Hematopoietic multipotent progenitor cell treated with erythropoietin and hydrocortisone succinate and interleukin-3 and kit ligand, for 6 days (in vitro differentiated cells): ENCODE data around the gene DNAH1.

Experiments used
- DNase-seq: peaks from one replicate; pipeline ENCODE4 v3.0.0-alpha.2; 2015

The DNAH1 gene

DNA sequence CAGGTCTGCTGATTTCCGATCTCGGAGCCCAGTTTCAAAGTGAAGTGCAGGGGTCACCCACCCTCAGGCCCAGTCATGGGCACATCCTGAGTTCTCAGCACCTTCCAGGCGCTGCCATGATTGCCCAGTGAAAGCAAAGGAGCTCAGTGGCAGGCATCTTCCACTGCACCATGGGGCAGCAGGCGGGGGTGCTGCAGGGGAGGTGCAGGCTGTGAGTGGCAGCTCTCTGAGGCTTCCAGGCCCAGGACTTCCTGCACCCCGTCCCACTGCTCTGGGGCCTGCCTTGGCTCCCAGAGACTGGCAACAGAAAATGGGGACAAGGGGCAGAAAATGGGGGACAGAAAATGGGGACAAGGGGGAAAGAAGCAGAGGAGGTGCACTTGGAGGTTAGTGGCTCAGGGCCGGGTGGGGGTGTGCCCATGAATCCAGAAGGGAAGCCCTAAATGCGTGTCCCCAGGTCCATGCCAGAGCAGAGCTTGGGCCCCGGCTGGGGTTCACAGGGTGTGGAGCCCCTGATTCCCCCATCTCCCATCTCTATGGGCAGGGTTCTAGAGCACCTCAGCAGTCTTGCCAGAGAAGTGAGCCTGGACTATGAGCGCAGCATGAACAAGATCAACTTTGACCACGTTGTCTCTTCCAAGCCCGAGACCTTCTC, 28.0 kb downstream of the DNAH1 start:
- no peak for DNase-seq

GRCh38 chr3:52345521-52346109, 29.5 kb downstream of the DNAH1 start:
- DNase-seq, result no peak

DNA sequence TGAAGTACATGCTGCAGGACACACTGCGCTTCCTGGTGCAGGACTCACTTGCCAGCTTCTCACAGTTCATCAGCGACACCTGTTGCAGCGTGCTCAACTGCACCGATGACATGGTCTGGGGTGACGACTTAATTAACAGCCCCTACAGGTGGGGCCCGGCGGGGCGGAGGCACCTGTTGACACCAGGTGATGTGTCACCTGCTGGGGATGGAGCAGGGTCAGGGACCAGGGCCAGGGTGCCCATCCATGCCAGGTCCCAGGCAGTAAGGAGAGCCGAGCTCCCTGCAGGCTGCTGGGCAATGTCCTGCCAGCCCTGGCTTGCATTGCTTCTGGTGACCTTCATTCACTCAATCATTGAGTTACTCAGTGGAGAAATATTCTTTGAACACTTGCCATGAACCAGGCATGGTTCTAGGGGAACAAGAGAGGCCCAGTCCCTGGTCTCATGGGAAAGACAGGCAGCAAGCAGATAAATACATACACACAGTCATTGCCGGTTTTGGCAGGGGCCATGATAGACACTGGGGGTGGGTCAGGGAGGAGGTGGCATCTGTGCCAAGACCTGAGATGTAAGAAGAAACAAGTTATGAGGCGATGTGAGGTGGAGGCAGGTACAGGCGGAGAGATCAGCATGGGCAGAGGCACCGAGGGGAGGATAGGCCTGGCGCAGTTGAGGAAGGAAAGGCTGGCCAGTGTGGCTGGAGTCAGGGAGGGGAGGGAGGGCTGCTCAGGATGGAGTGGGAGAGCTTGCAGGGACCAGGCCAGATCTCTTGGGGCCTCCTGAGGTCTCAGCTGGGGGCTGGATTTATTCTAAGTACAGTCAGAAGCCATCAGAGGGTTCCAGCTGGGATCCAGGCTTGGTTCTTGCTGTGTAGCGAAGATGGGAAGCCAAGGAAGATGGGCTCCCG, 30.8 kb downstream of the DNAH1 start:
- DNase-seq, result no peak

DNA sequence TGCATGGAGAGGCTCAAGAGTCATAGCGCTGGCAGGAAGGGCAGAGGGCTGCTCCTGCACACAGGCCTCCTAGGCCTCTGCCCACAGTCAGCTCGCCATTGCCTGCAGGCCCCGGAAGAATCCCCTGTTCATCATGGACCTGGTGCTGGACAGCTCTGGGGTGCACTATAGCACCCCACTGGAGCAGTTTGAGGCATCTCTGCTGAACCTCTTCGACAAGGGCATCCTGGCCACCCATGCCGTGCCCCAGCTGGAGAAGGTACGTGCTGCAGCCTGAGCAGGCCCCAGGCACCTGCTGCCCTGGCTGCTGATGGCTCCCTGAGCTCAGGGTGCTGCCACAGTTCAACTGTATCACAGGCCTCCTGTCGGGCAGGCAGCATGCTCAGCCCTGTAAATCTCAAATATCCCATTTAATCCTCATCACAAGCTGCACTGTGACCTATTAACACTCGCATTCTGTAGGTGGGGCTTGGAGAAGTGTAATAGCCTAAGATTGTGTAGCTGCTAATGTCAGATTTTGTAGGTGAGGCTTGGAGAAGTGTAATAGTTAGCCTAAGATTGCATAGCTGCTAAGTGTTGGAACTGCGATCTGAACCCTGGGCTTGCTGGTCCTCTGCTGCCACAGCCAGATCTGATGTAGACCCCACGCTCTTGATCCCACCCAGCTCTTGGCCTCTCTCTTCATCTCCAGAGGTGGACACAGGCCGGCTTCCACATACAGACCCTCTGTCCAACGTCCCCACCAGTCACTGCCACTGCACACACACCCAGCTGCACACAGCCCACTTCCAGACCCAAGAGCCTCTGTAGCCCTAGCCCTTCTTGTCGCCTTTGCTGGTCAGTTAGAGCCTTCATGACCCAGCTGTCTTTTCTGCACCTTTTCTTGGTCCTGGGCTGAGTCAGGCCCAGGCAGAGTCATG, 31.9 kb downstream of the DNAH1 start:
- no peak for DNase-seq

DNA sequence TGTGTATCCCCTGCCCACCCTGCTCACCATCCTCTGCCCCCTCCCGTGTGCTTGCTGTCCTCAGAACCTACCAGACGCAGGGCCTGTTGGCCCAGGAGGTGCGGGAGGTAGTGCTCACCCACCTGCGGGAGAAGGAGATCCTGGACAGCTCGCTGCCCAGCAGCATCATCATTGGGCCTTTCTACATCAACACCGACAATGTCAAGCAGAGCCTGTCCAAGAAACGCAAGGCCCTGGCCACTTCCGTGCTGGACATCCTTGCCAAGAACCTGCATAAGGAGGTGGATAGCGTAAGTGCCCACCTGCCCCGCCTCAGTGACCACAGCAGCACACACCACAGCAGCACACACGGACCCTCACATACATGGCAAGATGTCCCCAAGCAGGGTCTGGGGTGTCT, 33.0 kb downstream of the DNAH1 start:
- no peak for DNase-seq

DNA sequence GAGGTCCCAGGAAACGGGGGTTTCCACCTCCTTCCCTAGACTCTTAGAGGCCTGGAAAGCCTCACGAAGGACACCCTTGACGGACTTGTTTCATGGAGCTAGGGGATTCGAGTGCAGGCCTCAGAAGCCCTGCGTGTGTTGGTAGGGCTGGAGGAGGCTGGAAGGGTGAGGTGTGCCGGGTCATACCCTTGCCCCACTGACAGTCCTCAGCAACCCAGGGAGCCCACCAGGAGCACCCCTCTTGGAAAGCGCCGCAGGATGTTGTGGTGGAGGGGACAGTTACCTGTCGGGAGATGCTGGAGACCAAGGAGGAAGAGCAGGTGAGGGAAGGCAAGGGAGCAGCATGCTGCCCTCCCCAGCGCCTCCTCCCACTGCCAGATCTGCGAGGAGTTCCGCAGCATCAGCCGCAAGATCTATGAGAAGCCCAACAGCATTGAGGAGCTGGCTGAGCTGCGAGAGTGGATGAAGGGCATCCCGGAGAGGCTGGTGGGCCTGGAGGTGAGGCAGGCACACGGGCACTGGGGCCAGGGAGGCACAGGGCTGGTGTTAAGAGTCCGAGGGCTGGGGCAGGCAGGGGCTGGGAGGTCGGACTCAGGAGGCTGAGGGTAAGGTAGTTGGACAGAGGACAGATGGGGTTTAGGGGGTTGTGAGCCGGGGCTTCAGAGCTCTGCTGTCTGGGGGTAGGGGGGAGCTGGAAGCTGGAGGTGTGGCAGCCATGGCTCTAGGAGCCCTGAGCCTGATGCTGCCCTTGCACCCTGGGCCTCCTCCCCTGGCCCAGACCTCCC, 33.7 kb downstream of the DNAH1 start:
- DNase-seq, result no peak

- DNase-seq, result no peak
Measured at GRCh38 chr3:52350416-52350815, 34.3 kb downstream of the DNAH1 start.

DNA sequence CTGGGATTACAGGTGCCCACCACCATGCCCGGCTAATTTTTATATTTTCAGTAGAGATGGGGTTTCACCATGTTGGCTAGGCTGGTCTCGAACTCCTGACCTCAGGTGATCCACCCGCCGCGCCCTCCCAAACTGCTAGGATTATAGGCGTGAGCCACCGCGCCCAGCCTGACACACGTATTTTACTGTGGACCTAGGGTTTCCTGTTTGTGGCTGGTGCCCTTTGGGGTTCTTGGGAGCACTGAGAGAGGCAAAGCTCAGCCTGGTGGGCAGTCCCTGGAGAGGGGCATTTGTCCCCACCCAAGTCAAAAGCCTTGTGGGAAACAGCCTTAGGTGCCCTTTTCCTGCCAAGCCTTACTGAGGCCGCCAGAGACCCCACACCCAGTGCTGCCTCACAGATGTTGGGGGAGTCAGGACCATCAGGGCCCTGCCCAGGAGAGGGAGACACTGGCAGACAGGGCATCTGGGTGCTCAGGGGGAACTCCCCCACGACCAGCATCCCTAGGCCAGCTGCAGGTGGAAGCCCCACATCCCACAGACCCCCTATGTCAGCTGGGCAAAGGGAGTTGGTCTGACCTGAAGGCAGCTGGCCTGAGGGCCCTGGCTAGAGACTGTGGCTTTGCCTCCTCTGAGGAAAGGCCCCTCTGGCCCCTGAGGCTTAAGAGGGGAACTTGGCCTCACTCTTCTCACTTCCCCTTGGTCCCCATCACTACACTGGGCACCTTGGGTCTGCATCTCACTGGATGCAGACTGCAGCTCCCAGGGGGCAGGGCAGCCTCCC, 35.1 kb downstream of the DNAH1 start:
- DNase-seq, result no peak

GRCh38 chr3:52351762-52352368, 35.7 kb downstream of the DNAH1 start:
- DNase-seq, result no peak

GRCh38 chr3:52352566-52352965, 36.4 kb downstream of the DNAH1 start:
- no peak for DNase-seq

GRCh38 chr3:52353291-52353855, 37.3 kb downstream of the DNAH1 start:
- no peak for DNase-seq

GRCh38 chr3:52354676-52355075, 38.6 kb downstream of the DNAH1 start:
- no peak for DNase-seq

DNA sequence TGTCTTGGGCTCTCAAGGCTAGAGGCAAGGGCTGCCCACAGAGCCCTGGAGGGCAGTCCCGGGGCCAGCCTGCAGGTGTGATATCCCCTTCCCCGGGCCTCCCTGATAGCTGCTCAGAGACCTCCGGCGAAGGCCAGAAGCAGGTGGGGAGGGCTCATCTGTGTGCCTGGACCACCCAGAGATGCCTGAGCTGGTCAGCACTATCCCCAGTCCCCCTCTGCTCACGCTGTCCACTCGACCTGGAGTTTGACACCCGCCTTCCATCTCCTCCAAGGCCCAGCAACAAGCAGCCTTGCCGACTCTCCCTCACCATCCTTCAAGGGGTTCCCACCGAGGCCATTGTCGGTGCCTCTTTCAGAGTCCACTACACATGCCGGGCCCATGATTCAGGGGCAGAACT, 39.4 kb downstream of the DNAH1 start:
- DNase-seq, result no peak

DNA sequence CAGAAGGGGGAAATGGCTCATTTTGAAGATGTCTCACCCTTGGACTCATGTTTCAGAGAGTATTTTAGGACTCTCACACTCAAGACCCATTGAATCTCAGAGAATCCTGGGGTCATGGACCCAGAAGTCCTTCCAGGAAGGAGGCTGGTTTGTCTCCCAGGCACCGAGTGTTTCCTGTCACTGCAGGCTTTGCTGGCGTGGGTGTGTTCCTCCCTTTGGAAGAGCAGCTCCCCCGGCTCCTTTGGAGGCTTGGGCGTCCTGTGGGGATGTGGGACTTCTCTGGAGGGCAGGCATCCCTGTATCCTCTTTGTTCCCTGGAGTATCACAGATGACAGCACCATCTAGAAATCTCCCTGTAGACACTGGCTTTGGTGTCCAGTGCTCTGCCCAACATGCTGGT, 40.0 kb downstream of the DNAH1 start:
- no peak for DNase-seq

DNA sequence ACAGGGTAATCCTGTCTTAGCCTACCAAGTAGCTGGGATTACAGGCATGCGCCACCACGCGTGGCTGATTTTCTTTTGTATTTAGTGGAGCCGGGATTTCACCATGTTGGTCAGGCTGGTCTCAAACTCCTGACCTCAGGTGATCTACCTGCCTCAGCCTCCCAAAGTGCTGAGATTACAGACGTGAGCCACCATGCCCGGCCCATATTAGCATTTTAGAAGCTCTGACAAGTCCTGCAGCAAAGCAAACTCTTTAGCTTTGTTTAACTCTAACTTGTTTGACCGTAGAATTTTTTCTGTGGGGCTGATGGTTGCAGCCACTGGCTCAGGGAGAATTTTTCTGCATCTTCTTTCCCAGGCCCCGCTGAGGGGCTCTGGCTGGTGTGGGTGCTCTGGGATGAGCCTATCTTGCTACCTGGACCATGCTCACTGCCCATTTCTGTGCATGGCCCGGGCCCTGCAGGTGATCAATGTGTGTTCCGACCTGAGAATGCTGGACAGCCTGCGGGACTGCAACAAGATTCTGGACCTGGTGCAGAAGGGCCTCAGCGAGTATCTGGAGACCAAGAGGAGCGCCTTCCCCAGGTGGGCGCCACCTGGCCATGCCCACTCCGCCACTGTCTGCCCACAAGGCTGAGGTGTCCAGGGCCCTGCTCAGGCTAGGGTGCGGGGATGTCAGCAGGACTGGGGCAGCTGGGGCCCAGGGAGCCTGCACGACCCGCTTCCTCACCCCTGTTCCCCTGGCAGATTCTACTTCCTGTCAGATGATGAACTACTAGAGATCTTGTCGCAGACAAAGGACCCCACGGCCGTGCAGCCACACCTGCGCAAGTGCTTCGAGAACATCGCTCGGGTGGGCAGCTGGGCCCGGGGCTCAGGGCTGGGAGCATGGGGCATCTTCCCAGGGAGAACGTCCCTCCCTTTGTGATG, 41.3 kb downstream of the DNAH1 start:
- no peak for DNase-seq

DNA sequence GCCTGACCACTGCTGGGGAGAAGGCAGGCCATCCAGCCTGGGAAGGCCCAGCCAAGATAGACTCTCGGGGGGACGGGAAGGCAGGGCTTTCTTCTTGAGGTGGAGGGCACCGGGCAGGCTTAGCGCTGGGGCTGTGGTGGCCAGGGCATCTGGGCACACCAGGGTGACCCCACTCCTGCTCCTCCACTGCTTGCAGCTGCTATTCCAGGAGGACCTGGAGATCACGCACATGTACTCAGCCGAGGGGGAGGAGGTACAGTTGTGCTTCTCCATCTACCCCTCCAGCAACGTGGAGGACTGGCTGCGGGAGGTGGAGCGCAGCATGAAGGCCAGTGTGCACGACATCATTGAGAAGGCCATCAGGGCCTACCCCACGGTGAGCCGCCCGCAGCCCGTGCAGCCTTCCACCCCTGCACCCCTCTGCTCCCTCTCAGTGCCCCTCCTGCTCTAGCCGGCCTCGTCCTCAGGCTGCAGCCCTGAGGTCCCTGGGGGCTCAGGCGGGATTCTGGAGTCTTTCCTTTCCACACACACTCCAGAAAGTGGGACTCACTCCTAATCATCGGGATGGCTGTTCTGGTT, 42.3 kb downstream of the DNAH1 start:
- no peak for DNase-seq

DNA sequence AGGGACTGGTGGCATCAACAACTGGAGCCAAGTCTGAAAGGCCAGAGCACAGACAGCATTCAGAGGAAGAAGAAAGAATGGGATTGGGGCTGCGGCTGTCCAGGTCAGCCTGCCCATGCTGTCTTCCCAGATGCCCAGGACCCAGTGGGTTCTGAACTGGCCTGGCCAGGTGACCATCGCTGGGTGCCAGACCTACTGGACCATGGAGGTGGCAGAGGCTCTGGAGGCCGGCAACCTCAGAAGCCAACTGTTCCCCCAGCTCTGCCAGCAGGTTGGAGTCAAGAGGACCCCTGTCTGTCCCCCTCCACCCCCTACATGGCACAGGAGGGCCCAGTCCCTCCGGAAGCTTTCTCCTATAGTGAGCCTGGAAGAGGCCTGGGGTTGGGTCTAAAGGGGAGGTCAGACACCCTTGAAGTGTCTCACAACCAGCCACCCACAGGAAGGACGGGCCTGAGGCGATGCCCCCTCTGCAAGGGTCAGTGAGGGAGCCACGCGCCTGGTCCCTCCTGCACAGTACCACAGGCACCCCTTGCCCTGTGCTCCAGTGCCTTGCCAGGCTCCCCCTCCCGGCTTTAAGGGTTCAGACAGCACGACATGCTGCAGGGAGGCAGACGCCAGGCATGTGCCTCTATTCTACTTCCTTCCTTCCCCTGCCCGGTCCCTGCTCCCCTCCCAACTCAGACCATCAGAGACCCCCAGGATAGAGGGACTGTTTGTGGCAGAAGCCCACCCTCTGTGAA, 43.2 kb downstream of the DNAH1 start:
- DNase-seq, result no peak

- no peak for DNase-seq
Measured at GRCh38 chr3:52361011-52361410, 44.9 kb downstream of the DNAH1 start.
